NT2/D1 (cell line): Measurements from ENCODE around the gene KIAA1549.
A peak's percentile ranks its signal among the peaks of the same experiment; 100 is the strongest.

Experiments
- DNase-seq: peaks from one replicate; pipeline ENCODE4 v3.0.0-alpha.2; 2011; ENCODE audit warnings: low read depth, low spot score
- H3K27me3 ChIP-seq: 2 replicates; pipeline ENCODE4 v1.6.0; 2011; ENCODE audit warnings: mild to moderate bottlenecking; ENCODE audit not compliant: insufficient read length, insufficient read depth
- H3K36me3 ChIP-seq: 2 replicates; pipeline ENCODE4 v1.6.1; 2011; ENCODE audit warnings: mild to moderate bottlenecking, low read length, mixed read lengths; ENCODE audit not compliant: insufficient read depth, insufficient read length
- H3K4me1 ChIP-seq: 2 replicates; pipeline ENCODE4 v1.5.1; 2011; ENCODE audit not compliant: insufficient read depth, insufficient read length
- H3K4me3 ChIP-seq: 2 replicates; pipeline ENCODE4 v1.5.1; 2011; ENCODE audit warnings: low read depth; ENCODE audit not compliant: insufficient read length
- H3K9ac ChIP-seq: 2 replicates; pipeline ENCODE4 v1.6.0; 2011; ENCODE audit warnings: low read depth; ENCODE audit not compliant: insufficient read length
- H3K9me3 ChIP-seq: 2 replicates; pipeline ENCODE4 v1.5.1; 2011; ENCODE audit warnings: mild to moderate bottlenecking, low read length; ENCODE audit not compliant: insufficient read depth
- SUZ12 ChIP-seq: IDR thresholded peaks from 2 replicates; pipeline ENCODE4 v1.6.1; 2011; ENCODE audit not compliant: insufficient read length, insufficient read depth; ENCODE audit errors: extremely low read depth
- YY1 ChIP-seq: IDR thresholded peaks from 2 replicates; pipeline ENCODE4 v1.6.1; 2011; ENCODE audit not compliant: insufficient read length, insufficient read depth
- ZNF274 ChIP-seq: IDR thresholded peaks from 2 replicates; pipeline ENCODE4 v1.6.1; 2011; ENCODE audit warnings: mild to moderate bottlenecking, low read depth, low read length

The KIAA1549 gene

GRCh38 chr7:138974675-138975292 is 6.4 kb downstream of the KIAA1549 start:
- H3K36me3 ChIP-seq: no peaks in the 10 kb centered on the region
- peaks cover 10% of the 10 kb centered on the region for H3K27me3 ChIP-seq
- H3K9ac ChIP-seq: no peak overlapping the region
- H3K9me3 ChIP-seq: no peaks in the 10 kb centered on the region
- no peak overlapping the region for H3K4me3 ChIP-seq
- peak; percentile 80 for DNase-seq
- H3K4me1 ChIP-seq: peaks cover 2% of the 10 kb centered on the region
- no peak for TF ChIP-seq ZNF274
- TF ChIP-seq YY1: no peak
- no peak for TF ChIP-seq SUZ12

DNA sequence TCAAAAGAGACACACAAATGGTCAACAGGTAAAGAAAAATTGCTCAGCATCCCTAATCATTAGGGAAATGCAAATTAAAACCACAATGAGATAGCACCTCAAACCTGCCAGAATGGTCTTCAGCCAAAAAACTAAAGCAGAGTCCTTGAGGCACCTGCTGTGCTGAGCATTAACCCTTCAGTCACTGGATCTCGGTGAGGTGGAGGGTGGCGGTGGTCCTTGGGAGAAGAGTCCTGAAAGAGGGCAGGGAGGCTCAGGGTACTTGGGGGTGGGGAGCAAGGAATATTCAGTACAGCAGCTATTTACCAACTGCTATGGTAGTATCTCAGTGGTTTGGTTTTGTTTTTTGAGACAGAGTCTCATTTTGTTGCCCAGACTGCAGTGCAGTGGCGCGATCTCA is 7.1 kb downstream of the KIAA1549 start:
- Histone ChIP-seq H3K4me1 (peaks cover 2% of the 10 kb centered on the region), H3K9ac (no peak overlapping the region), H3K36me3 (no peaks in the 10 kb centered on the region), H3K9me3 (no peaks in the 10 kb centered on the region), H3K27me3 (peaks cover 3% of the 10 kb centered on the region), H3K4me3 (no peak overlapping the region)
- TF ChIP-seq SUZ12: no peak
- TF ChIP-seq ZNF274: no peak
- TF ChIP-seq YY1: no peak
- DNase-seq: no peak

DNA sequence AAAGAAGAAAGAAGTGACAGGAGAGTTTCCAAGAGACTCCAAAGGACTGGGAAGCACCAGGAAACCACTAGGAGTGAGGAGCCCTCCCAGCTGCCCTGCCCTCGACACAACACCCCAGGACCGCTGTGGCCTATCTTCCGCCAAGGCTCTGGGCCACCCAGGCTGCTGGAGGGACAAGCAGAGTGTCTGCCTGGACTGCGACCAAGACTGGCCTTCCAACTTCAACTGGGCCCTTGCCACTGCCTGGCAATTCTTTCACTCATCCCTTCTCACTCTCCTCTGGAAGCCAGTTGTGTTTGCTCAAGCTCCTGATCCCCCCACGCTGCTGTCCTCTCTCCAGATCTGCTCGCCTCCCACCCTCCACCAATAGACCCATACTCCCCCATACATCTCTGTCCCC is 10.2 kb downstream of the KIAA1549 start:
- H3K9ac ChIP-seq: no peak overlapping the region
- peaks cover 2% of the 10 kb centered on the region for H3K4me1 ChIP-seq
- H3K4me3 ChIP-seq: no peak overlapping the region
- no peaks in the 10 kb centered on the region for H3K36me3 ChIP-seq
- H3K27me3 ChIP-seq: peaks cover 2% of the 10 kb centered on the region
- no peak for TF ChIP-seq SUZ12
- TF ChIP-seq ZNF274: no peak
- no peak for TF ChIP-seq YY1
- H3K9me3 ChIP-seq: no peaks in the 10 kb centered on the region
- DNase-seq: no peak

DNA sequence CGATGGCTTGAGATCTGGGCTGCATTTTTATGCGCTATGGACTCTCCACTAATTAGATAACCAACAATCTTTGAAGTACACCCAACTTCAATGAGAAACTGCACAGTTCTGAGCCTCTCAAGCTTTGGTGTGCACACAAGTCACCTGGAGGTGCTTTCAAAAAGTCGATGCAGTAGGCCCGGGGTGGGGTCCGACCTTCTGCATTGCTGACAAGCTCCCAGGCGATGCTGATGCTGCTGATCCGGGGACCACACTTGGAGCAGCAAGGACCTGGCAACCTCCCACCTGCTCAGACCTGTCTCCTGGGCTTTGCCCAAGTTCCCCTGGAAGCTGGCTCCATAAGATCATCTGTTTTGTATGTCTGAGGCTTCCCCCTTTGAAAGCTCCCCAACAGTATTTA is 10.7 kb downstream of the KIAA1549 start:
- H3K4me1 ChIP-seq: peaks cover 2% of the 10 kb centered on the region
- DNase-seq: no peak
- H3K36me3 ChIP-seq: no peaks in the 10 kb centered on the region
- no peak overlapping the region for H3K9ac ChIP-seq
- no peak overlapping the region for H3K4me3 ChIP-seq
- peaks cover 2% of the 10 kb centered on the region for H3K27me3 ChIP-seq
- TF ChIP-seq SUZ12: no peak
- TF ChIP-seq YY1: no peak
- no peak for TF ChIP-seq ZNF274
- no peaks in the 10 kb centered on the region for H3K9me3 ChIP-seq

- Histone ChIP-seq H3K36me3 (no peaks in the 10 kb centered on the region), H3K27me3 (no peaks in the 10 kb centered on the region), H3K4me3 (no peak overlapping the region), H3K9ac (no peak overlapping the region), H3K4me1 (no peaks in the 10 kb centered on the region), H3K9me3 (no peaks in the 10 kb centered on the region)
- DNase-seq: no peak
- TF ChIP-seq ZNF274: no peak
- TF ChIP-seq YY1: no peak
- no peak for TF ChIP-seq SUZ12
Measured at GRCh38 chr7:138967159-138967558, 14.0 kb downstream of the KIAA1549 start.

DNA sequence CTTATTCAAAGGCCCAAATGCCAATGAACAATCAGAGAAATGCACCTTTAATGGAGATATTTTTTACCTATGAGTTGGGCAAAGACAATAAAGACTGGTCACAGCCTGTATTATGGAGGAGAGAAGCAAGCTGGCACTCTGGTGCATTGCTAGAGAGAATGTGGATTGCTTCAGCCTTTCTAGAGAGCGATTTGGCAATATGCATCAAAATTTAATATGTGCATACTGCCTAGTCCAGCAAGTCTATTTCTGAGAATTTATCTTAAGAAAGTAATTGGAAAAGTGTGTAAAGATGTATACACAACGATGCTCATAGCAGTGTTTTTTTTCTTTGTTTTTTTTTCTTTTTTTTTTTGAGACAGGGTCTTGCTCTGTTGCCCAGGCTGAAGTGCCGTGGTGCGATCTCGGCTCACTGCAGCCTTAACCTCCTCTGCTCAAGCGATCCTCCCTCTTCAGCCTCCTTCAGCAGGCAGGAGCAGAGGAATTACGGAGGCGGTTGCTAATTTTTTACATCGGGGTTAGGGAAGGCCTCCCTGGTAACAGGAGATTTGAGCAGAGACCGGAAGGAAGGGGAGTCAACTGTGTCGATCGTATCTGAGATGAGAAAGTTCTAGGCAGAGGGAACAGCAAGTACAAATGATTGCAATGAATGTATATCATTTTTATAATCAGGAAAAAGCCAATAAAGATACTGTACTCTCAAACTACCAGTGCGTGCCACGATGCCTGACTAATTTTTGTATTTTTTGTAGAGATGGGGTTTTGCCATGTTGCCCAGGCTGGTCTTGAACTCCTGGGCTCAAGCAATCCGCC is 16.4 kb downstream of the KIAA1549 start:
- H3K27me3 ChIP-seq: no peaks in the 10 kb centered on the region
- no peak for DNase-seq
- TF ChIP-seq ZNF274: no peak
- H3K4me3 ChIP-seq: no peak overlapping the region
- H3K4me1 ChIP-seq: no peaks in the 10 kb centered on the region
- H3K9me3 ChIP-seq: no peaks in the 10 kb centered on the region
- no peaks in the 10 kb centered on the region for H3K36me3 ChIP-seq
- H3K9ac ChIP-seq: no peak overlapping the region

GRCh38 chr7:138963675-138964074 is 17.5 kb downstream of the KIAA1549 start:
- Histone ChIP-seq H3K27me3 (no peaks in the 10 kb centered on the region), H3K9me3 (no peaks in the 10 kb centered on the region), H3K4me1 (no peaks in the 10 kb centered on the region), H3K9ac (no peak overlapping the region), H3K36me3 (no peaks in the 10 kb centered on the region), H3K4me3 (no peak overlapping the region)
- TF ChIP-seq SUZ12 (no peak), YY1 (no peak), ZNF274 (no peak)
- DNase-seq: no peak
